ENCODE data around the gene SH3PXD2A.

The SH3PXD2A gene

GRCh38 chr10:103849880-103850571, 5.3 kb downstream of the SH3PXD2A start:
- peak; percentile 78 for DNase-seq

- DNase-seq, result no peak
These were observed 6.0 kb downstream of the SH3PXD2A start for GRCh38 chr10:103849212-103849877.

GRCh38 chr10:103847909-103848468, 7.4 kb downstream of the SH3PXD2A start:
- DNase-seq, result no peak

- no peak for DNase-seq
These were observed 8.0 kb downstream of the SH3PXD2A start for GRCh38 chr10:103847346-103847745.

- DNase-seq, result peak; percentile 53
These were observed 9.4 kb downstream of the SH3PXD2A start for GRCh38 chr10:103845972-103846371.

- DNase-seq, result peak; percentile 64
These were observed 10.0 kb downstream of the SH3PXD2A start for GRCh38 chr10:103845346-103845745.

GRCh38 chr10:103843854-103844570, 11.4 kb downstream of the SH3PXD2A start:
- no peak for DNase-seq

GRCh38 chr10:103843045-103843444, 12.3 kb downstream of the SH3PXD2A start:
- no peak for DNase-seq

- DNase-seq, result no peak
These were observed 12.8 kb downstream of the SH3PXD2A start for GRCh38 chr10:103842605-103843004.

- DNase-seq, result no peak
These were observed 13.9 kb downstream of the SH3PXD2A start for GRCh38 chr10:103841519-103841918.

GRCh38 chr10:103840740-103841070, 14.7 kb downstream of the SH3PXD2A start:
- no peak for DNase-seq

GRCh38 chr10:103839872-103840739, 15.3 kb downstream of the SH3PXD2A start:
- no peak for DNase-seq

GRCh38 chr10:103839519-103839871, 15.9 kb downstream of the SH3PXD2A start:
- DNase-seq, result no peak

- DNase-seq, result no peak
These were observed 16.4 kb downstream of the SH3PXD2A start for GRCh38 chr10:103838862-103839518.

GRCh38 chr10:103838070-103838395, 17.3 kb downstream of the SH3PXD2A start:
- DNase-seq, result no peak

- DNase-seq, result no peak
These were observed 17.9 kb downstream of the SH3PXD2A start for GRCh38 chr10:103837370-103838069.

- DNase-seq, result no peak
These were observed 18.5 kb downstream of the SH3PXD2A start for GRCh38 chr10:103836861-103837260.

GRCh38 chr10:103836273-103836672, 19.1 kb downstream of the SH3PXD2A start:
- DNase-seq, result no peak

GRCh38 chr10:103835096-103836050, 20.0 kb downstream of the SH3PXD2A start:
- no peak for DNase-seq

- DNase-seq, result no peak
These were observed 20.8 kb downstream of the SH3PXD2A start for GRCh38 chr10:103834436-103835095.
